DND-41 (cell line): Measurements from ENCODE around the gene TCP11.

Experiments
- CTCF ChIP-seq: IDR thresholded peaks from 2 replicates; pipeline ENCODE4 v1.5.1; 2012; ENCODE audit warnings: borderline replicate concordance, low read length, moderate library complexity, mild to moderate bottlenecking; ENCODE audit not compliant: poor library complexity, severe bottlenecking; ENCODE audit errors: extremely low read depth
- EZH2 ChIP-seq: IDR thresholded peaks from 3 replicates; pipeline ENCODE4 v1.6.1; 2012; ENCODE audit warnings: borderline replicate concordance, low read depth, mild to moderate bottlenecking, moderate library complexity, low read length, inconsistent platforms; ENCODE audit not compliant: severe bottlenecking

GRCh38 chr6:35178932-35179832 is 38.0 kb upstream of the TCP11 start:
- TF ChIP-seq CTCF (no peak), EZH2 (no peak)
